ENCODE results near the gene PPP2R5D. TPM values are rescaled to one million over a fixed set of nuclear protein-coding genes. Genes with fewer than 3 reads are reported as not detected.

Gene PPP2R5D
- total RNA-seq, 1 experiment from 2014 or later, result 53.5 TPM

GRCh38 chr6:43043310-43043709 is 58.9 kb downstream of the PPP2R5D start:
- H3K27me3 Mint-ChIP-seq (ENCODE audit: low read depth), result no peaks in the 10 kb centered on the region
- H3K9me3 Mint-ChIP-seq, result no peaks in the 10 kb centered on the region; a peak in 2 of 5 replicates
- Histone ChIP-seq H2AK5ac (ENCODE audit: insufficient read length, low read length) (no peak overlapping the region), H4K5ac (ENCODE audit: insufficient read length, low read depth, low read length) (no peak overlapping the region), H2BK12ac (ENCODE audit: insufficient read length, low read depth, low read length) (no peak overlapping the region), H3K27me3 (ENCODE audit: insufficient read depth, low read length) (no peaks in the 10 kb centered on the region), H2AFZ (ENCODE audit: low read length) (no peak overlapping the region), H4K20me1 (ENCODE audit: control insufficient read depth, insufficient read depth, insufficient read length) (no peaks in the 10 kb centered on the region), H2BK120ac (ENCODE audit: low read depth, low read length, poor library complexity, severe bottlenecking) (no peak overlapping the region), H3T11ph (ENCODE audit: low read length) (no peak overlapping the region), H3K23ac (ENCODE audit: insufficient read length, low read depth, low read length) (no peak overlapping the region), H3K27ac (ENCODE audit: insufficient read length, low read depth, low read length) (no peak overlapping the region), H3K56ac (ENCODE audit: insufficient read length, low read depth, low read length) (no peak overlapping the region), H3K4ac (ENCODE audit: low read depth, low read length) (no peak overlapping the region), H3K9me3 (ENCODE audit: control insufficient read depth, low read depth, low read length) (no peaks in the 10 kb centered on the region), H4K91ac (ENCODE audit: insufficient read length, low read depth, low read length) (no peak overlapping the region), H3K4me2 (ENCODE audit: insufficient read depth, insufficient read length, low read length) (no peak overlapping the region), H3K4me1 (ENCODE audit: insufficient read depth, low read length) (no peaks in the 10 kb centered on the region), H3K14ac (ENCODE audit: insufficient read depth, low read length) (no peak overlapping the region), H2BK20ac (ENCODE audit: low read depth, low read length, poor library complexity, severe bottlenecking) (no peak overlapping the region), H2BK5ac (ENCODE audit: insufficient read length, low read length) (no peak overlapping the region), H3K79me2 (ENCODE audit: insufficient read depth, low read length) (no peaks in the 10 kb centered on the region), H3K18ac (ENCODE audit: insufficient read length, low read depth, low read length) (no peak overlapping the region), H4K8ac (replicated peaks; ENCODE audit: insufficient read length, low read depth, low read length) (no peak overlapping the region), H3K79me1 (ENCODE audit: insufficient read depth, low read depth, low read length, poor library complexity, severe bottlenecking) (no peaks in the 10 kb centered on the region), H3K9ac (ENCODE audit: extremely low read depth, insufficient read length, low read length) (no peak overlapping the region), H2BK15ac (ENCODE audit: low read depth, low read length) (no peak overlapping the region), H3K23me2 (ENCODE audit: insufficient read length, low read depth, low read length, poor library complexity, severe bottlenecking) (no peaks in the 10 kb centered on the region)
- DNase-seq, result peak; percentile 19
- WGBS (ENCODE audit: extremely low coverage, insufficient read length, low lambda C conversion rate), result no CpG with 5 or more reads among the region's 9 CpGs
- H3K4me1 Mint-ChIP-seq, result no peaks in the 10 kb centered on the region
- TF ChIP-seq, protein P1, sequence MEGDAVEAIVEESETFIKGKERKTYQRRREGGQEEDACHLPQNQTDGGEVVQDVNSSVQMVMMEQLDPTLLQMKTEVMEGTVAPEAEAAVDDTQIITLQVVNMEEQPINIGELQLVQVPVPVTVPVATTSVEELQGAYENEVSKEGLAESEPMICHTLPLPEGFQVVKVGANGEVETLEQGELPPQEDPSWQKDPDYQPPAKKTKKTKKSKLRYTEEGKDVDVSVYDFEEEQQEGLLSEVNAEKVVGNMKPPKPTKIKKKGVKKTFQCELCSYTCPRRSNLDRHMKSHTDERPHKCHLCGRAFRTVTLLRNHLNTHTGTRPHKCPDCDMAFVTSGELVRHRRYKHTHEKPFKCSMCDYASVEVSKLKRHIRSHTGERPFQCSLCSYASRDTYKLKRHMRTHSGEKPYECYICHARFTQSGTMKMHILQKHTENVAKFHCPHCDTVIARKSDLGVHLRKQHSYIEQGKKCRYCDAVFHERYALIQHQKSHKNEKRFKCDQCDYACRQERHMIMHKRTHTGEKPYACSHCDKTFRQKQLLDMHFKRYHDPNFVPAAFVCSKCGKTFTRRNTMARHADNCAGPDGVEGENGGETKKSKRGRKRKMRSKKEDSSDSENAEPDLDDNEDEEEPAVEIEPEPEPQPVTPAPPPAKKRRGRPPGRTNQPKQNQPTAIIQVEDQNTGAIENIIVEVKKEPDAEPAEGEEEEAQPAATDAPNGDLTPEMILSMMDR (conservative IDR thresholded peaks at IDR 0.05), result no peak
- H3K27ac Mint-ChIP-seq, result no peak overlapping the region; a peak in 2 of 7 replicates
- peaks cover 23 to 82% (median 81%) of the 10 kb centered on the region in 3 experiments for H3K36me3 Mint-ChIP-seq (ENCODE audit: insufficient read depth in 1 of 3, low read depth in 3 of 3)
- H3K4me3 Mint-ChIP-seq, result no peak overlapping the region

All from H9 (cell line).